ENCODE measurements around the gene NPPA.

Gene NPPA

GRCh38 chr1:11879311-11880180 lies 32.0 kb upstream of the NPPA start:
- DNase-seq (ENCODE audit: low spot score): no peak
- TF ChIP-seq CTCF (IDR thresholded peaks at IDR 0.05; ENCODE audit: extremely low read depth, missing control alignments): no peak

- no peak for TF ChIP-seq CTCF (IDR thresholded peaks at IDR 0.05; ENCODE audit: extremely low read depth, missing control alignments)
- DNase-seq (ENCODE audit: low spot score): no peak
Observed at GRCh38 chr1:11878891-11879190, 31.3 kb upstream of the NPPA start.

GRCh38 chr1:11878081-11878890 lies 30.7 kb upstream of the NPPA start:
- DNase-seq (ENCODE audit: low spot score): no peak
- TF ChIP-seq CTCF (IDR thresholded peaks at IDR 0.05; ENCODE audit: extremely low read depth, missing control alignments): no peak

GRCh38 chr1:11877074-11877473 lies 29.5 kb upstream of the NPPA start:
- no peak for TF ChIP-seq CTCF (IDR thresholded peaks at IDR 0.05; ENCODE audit: extremely low read depth, missing control alignments)
- no peak for DNase-seq (ENCODE audit: low spot score)

GRCh38 chr1:11875094-11875493 lies 27.5 kb upstream of the NPPA start:
- TF ChIP-seq CTCF (IDR thresholded peaks at IDR 0.05; ENCODE audit: extremely low read depth, missing control alignments): no peak
- DNase-seq (ENCODE audit: low spot score): no peak

GRCh38 chr1:11874624-11875023 lies 27.0 kb upstream of the NPPA start:
- DNase-seq (ENCODE audit: low spot score): no peak
- no peak for TF ChIP-seq CTCF (IDR thresholded peaks at IDR 0.05; ENCODE audit: extremely low read depth, missing control alignments)

- DNase-seq (ENCODE audit: low spot score): no peak
- no peak for TF ChIP-seq CTCF (IDR thresholded peaks at IDR 0.05; ENCODE audit: extremely low read depth, missing control alignments)
Observed at GRCh38 chr1:11874258-11874562, 26.6 kb upstream of the NPPA start.
